RCC 7860 (cell line): ENCODE measurements around the gene L3MBTL3.

Experiments used
- DNase-seq: peaks from one replicate; pipeline ENCODE4 v3.0.0-alpha.2; 2015; ENCODE audit warnings: low spot score
- FAIRE-seq: peaks from 2 replicates; lab custom pipeline; 2012; peaks lifted over from hg19 to GRCh38; lab: Jason Lieb, UNC

L3MBTL3 gene

GRCh38 chr6:130026859-130027258 is 8.5 kb downstream of the L3MBTL3 start:
- FAIRE-seq (no peak), DNase-seq (no peak)

- DNase-seq, result no peak
- no peak for FAIRE-seq
These were observed 9.6 kb downstream of the L3MBTL3 start for GRCh38 chr6:130027948-130028347.

DNA sequence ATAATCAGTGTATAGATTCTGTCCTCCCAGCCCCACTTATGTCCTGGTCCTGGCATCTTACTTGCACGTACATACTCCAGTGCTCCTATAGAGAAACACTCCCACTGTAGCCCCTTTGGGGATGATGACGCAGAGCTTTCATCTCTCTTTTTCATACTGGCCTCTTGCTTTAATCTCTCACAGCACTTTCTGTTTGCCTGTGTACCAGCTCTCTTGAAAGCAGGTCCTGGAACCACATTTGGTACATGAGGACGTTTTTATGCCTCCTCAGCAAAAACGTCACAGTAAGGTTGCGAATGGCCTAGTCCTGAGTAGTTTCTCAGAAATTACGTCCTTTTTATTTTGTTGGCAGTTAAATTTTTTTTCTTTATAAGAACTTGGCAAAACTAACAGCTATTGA is 10.8 kb downstream of the L3MBTL3 start:
- FAIRE-seq, result no peak
- DNase-seq, result no peak

DNA sequence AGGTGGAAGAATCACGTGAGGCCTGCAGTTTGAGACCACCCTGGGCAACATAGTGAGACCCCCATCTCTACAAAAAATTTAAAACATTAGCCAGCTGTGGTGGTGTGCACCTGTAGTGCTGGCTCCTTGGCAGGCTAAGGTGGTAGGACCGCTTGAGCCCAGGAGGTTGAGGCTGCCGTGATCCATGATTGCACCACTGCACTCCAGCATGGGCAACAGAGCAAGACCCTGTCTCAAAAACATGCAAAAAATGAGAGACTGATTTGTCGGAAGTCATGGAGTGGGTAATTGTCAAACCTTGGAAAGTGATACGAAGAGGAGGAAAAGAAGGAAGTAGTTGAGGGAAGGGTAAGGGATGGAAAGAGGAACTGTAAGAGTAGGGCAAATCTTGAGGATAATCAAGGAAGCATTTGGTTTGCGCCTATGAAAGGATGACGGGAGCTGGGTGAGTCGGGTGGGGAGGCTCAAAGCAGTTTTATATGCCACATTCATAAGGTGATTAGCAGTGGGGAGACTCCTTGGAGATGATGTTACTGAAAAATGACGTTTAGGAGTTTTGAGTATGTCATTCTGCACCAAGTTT is 14.5 kb downstream of the L3MBTL3 start:
- DNase-seq, result no peak
- FAIRE-seq, result no peak

GRCh38 chr6:130033949-130034348 is 15.6 kb downstream of the L3MBTL3 start:
- no peak for DNase-seq
- no peak for FAIRE-seq

DNA sequence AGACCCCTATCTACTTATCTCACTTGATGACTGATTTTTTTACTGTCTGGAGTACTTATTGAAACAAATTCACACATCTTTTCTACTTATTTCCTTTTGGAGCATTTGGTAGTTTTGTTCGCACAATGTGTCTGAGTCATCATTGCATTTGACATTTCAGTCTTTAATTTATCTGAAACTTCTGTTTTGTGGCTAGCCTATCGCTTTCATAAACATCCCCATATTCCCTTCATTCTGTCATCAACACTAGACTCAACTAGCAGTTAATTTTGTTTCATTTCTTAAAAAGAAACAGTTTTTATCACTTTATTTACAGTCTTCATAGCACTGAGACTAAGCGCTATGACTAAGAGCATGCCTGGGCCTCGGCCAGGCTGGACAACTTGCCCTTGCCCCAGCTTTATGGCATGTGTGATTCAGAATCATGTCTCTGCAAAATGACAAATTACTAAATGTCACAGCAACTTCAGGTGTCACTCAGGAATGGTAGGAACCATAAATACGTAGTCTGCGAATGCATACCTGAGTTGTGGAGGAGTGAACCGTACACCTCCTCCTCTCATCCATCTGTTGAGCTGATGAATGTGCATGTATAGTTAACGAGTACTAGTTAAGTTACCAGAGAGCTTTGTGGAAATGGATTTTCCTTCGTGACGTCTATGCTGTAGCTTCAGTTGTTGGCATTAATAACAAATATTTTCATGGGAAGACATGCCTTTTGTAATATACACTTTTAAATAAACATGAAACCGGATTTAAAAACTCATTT is 16.2 kb downstream of the L3MBTL3 start:
- no peak for DNase-seq
- FAIRE-seq, result no peak

- DNase-seq (no peak), FAIRE-seq (no peak)
These were observed 16.8 kb downstream of the L3MBTL3 start for GRCh38 chr6:130035211-130035610.

GRCh38 chr6:130037207-130037811 is 18.9 kb downstream of the L3MBTL3 start:
- FAIRE-seq, result peak; percentile 38

GRCh38 chr6:130041594-130041993 is 23.2 kb downstream of the L3MBTL3 start:
- no peak for DNase-seq
- no peak for FAIRE-seq

More at GRCh38 chr6:130037207-130037811, 18.9 kb downstream of the L3MBTL3 start:
- no peak for DNase-seq

- FAIRE-seq (no peak), DNase-seq (no peak)
These were observed 25.0 kb downstream of the L3MBTL3 start for GRCh38 chr6:130043344-130043743.

- no peak for FAIRE-seq
- DNase-seq, result no peak
These were observed 27.2 kb downstream of the L3MBTL3 start for GRCh38 chr6:130045622-130046021.

DNA sequence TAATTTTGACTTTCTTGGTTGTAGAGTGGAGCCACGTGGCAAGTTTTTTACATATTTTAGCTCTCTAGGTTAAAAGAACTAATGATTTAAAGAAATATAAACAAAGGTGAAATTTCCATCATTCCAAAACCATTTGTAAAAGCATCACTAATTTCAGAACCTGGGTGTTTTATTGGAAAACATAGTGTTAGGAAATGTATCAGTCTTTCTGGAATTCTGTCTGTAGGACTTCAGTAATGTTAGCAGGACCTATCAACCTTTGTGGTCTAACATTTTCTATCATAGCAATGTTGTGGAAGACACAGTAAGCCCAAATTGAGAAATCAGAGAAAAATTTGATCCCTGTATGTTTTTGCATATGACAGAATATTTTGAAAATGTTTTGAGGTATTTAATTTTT is 28.3 kb downstream of the L3MBTL3 start:
- DNase-seq, result no peak
- FAIRE-seq, result no peak

DNA sequence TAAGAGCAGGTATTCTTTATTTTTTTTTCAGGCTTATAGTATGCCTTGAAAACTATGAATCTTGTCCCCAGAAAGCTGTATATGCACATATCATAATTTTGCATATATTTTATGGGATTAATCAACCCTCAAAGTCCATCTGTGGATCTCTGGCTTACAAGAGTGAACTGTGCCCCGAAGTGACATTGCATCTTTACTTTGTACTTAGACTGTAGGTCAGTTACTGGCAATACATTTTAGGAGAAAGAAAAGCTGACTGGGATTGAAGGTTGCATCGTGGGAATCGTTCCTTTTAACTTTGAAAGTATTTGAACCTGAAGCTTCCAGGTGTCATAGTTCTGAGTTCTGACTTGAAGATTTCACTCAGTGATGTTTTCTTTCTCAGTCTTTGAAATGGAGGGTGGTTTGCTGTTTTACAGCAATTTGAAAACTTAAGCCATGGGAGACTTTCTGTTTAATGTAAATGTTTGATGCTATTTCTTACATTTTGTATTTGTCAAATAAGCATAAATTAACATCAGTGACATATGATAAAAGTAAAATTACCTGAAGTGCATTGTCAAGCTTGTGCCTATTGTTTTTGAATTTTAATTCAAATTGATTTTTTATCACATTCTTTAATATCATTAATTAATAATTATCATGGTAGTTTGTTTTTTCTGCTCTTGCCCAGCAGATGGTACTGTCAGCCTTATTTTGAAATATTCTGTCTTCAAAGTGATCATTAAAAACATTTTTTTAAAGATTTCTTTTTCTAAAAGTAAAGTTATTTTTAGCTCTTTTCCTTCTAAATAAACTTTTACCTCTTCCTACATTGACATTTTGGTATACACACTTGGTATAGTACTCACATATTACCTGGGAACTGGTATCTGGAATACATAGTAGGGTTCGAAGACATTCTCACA is 29.0 kb downstream of the L3MBTL3 start:
- DNase-seq, result no peak

DNA sequence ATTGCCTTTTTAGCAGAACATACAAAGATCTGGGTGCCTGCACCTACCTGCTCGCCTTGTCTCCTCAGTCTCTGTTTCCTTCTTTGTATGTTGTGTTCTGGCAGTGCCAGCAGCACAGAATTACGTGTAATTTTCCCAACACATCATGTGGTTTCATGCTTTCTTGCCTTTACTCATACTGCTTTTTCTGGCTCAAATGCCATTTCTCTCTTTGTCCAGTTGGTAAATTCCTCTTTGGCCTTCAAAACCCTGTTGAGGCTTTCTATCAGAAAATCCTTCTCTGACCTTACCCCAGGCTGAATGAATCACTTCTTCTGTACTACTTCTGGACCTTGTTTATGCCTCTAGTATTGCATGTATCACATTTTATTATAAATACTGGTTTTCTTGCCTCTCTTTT is 31.8 kb downstream of the L3MBTL3 start:
- FAIRE-seq (no peak), DNase-seq (no peak)

More for the DNA sequence above, 29.0 kb downstream of the L3MBTL3 start:
- FAIRE-seq, result no peak

- DNase-seq (no peak), FAIRE-seq (no peak)
These were observed 36.3 kb downstream of the L3MBTL3 start for GRCh38 chr6:130054725-130055124.

- DNase-seq, result no peak
- no peak for FAIRE-seq
These were observed 36.9 kb downstream of the L3MBTL3 start for GRCh38 chr6:130055271-130055670.

DNA sequence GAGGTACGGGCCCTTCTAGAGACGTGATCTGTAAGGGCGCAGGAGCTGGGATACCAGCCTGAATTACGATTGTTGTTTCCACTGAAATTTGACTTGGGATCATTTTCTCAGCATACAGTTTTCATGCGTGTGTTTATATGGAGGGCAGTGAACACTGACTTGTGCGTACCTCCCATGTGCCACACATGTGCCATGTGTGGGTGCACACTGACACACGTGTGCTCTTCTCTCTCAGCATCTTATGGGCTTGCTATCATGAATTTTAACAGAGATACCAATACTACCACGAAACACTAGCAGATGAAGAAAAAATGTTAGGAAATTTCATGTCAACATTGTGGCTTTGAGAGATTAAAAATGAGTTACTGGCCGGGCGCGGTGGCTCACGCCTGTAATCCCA is 39.1 kb downstream of the L3MBTL3 start:
- no peak for FAIRE-seq
- DNase-seq, result no peak

GRCh38 chr6:130063806-130064205 is 45.4 kb downstream of the L3MBTL3 start:
- no peak for DNase-seq
- FAIRE-seq, result no peak

- DNase-seq (no peak), FAIRE-seq (no peak)
These were observed 47.3 kb downstream of the L3MBTL3 start for GRCh38 chr6:130065609-130066156.

DNA sequence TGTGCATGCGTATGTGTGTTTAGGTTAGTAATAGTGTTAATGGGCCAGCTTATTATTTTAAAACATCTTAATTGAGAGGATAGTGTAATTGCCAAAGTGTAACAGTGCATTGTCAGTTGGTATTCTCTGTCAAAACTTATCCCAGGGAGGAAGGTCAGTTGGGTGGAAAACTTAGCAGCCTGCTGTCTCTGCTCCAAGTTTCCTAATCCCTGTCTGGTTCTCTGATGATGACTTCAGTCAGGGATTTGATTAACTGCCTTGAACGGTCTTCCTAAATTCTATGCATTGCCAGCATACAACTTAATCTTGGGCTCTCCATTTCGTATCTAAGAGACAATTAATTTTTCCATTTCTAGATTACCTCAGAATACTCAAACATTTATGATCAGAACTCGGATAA is 51.1 kb downstream of the L3MBTL3 start:
- no peak for FAIRE-seq
- DNase-seq, result no peak

DNA sequence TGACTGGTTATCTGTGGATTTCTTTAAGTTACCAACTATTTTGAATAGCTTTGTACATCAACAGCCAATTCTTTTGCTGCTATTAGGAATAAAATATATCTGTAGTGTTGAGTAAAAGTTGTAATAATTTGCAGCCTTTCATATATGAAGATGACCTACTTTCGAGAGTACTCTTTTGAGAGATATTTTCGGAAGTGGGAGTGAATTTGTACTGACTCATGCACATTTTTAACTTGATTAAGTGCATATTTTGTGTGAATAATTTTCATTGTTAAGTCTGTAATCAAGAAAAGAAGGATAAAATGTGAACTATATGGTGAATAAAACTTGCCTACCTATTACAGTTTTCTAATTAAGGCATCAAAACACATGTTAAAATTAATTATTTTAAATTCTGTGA is 51.9 kb downstream of the L3MBTL3 start:
- FAIRE-seq, result no peak
- DNase-seq, result no peak
